GM10266 (cell line): ENCODE measurements around the gene PDCD1.
"Not testable (repeated sequence)": the region's sequence is repeated elsewhere in the genome, so short reads cannot be mapped to it uniquely, and the experiment has no call there.

ENCODE experiments used
- DNase-seq: peaks from one replicate; pipeline ENCODE4 v3.0.0; 2012; ENCODE audit errors: extremely low spot score
- TF ChIP-seq, protein P1 (sequence below): IDR thresholded peaks from 2 replicates; pipeline ENCODE4 v1.5.1; 2012; ENCODE audit warnings: mild to moderate bottlenecking, low read depth; ENCODE audit not compliant: control insufficient read depth, insufficient read depth; ENCODE audit errors: missing control alignments

The PDCD1 gene

DNA sequence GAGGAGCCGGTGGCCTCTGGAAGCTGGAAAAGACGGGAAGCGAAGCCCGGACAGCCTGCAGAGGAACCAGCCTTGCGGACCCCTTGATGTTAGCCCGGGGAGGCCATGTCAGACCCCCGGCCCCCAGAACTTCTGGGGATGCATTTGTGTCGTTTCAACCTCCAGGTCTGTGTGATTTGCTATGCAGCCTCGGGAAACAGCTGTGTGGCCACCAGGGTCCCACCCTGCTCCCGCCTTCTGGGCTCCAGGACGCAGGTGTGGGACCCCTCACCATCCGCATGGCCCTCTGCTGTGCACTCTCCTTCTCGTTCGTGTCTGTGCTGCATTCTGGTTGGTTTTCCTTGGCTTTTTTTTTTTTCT, 36.5 kb downstream of the PDCD1 start:
- no peak for DNase-seq
- TF ChIP-seq, protein P1, sequence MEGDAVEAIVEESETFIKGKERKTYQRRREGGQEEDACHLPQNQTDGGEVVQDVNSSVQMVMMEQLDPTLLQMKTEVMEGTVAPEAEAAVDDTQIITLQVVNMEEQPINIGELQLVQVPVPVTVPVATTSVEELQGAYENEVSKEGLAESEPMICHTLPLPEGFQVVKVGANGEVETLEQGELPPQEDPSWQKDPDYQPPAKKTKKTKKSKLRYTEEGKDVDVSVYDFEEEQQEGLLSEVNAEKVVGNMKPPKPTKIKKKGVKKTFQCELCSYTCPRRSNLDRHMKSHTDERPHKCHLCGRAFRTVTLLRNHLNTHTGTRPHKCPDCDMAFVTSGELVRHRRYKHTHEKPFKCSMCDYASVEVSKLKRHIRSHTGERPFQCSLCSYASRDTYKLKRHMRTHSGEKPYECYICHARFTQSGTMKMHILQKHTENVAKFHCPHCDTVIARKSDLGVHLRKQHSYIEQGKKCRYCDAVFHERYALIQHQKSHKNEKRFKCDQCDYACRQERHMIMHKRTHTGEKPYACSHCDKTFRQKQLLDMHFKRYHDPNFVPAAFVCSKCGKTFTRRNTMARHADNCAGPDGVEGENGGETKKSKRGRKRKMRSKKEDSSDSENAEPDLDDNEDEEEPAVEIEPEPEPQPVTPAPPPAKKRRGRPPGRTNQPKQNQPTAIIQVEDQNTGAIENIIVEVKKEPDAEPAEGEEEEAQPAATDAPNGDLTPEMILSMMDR, result no peak

GRCh38 chr2:241821460-241822263, 37.0 kb downstream of the PDCD1 start:
- DNase-seq, result no peak

GRCh38 chr2:241820625-241821384, 37.9 kb downstream of the PDCD1 start:
- no peak for DNase-seq

More at GRCh38 chr2:241821460-241822263, 37.0 kb downstream of the PDCD1 start:
- TF ChIP-seq, protein P1, result no peak

DNA sequence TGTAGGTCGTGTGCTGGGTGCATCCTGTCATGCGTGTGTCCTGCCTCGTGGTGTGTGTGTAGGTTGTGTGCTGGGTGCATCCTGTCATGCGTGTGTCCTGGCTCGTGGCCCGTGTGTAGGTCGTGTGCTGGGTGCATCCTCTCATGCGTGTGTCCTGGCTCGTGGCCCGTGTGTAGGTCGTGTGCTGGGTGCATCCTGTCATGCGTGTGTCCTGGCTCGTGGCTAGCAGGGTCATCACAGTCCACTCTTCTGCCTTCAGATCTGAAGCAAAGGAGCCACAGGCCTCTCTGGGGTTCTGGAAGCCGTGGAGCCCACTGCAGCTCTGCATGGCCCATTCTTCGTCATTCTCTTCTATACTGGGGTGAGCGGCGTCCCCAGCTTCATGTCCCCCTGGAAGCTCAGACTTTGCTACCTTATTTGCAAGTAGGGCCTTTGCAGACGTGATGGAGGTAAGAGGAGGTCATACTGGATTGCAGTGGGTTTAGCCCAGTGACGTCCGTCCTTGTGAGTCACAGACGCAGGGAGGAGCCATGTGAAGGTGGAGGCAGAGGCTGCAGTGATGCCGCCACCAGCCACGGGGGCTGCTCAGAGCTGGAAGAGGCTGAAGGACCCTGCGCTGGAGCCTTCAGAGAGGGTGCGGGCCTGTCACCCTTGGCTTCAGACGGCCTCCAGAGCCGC, 38.6 kb downstream of the PDCD1 start:
- not testable (repeated sequence) for DNase-seq

More at GRCh38 chr2:241820625-241821384, 37.9 kb downstream of the PDCD1 start:
- TF ChIP-seq, protein P1, result no peak

- TF ChIP-seq, protein P1, result no peak
- no peak for DNase-seq
These were observed 39.8 kb downstream of the PDCD1 start for GRCh38 chr2:241818943-241819270.

GRCh38 chr2:241818229-241818942, 40.3 kb downstream of the PDCD1 start:
- TF ChIP-seq, protein P1, result no peak
- no peak for DNase-seq

GRCh38 chr2:241817821-241818215, 40.9 kb downstream of the PDCD1 start:
- DNase-seq, result not testable (repeated sequence)
